Activated CD8-positive, alpha-beta T cell treated with anti-CD3 and anti-CD28 coated beads for 36 hours (primary cell): Measurements from ENCODE around the gene TEKT2. TPM values are rescaled to one million over a fixed set of nuclear protein-coding genes. Genes with fewer than 3 reads are reported as not detected.

Experiments used
- ATAC-seq: fragments of 200-7000 bp; cut with Tn5 transposase; one replicate; pipeline ENCODE4 v1.10.0; 2021; ENCODE audit warnings: mild to moderate bottlenecking, moderate library complexity
- CTCF ChIA-PET: fragments of 350-600 bp; sonication (Branson Sonifier 250); formaldehyde crosslinking; loops from one replicate; lab custom pipeline; 2021; ENCODE audit warnings: antibody characterized with exemption; lab: Charles Lee
- POLR2A ChIA-PET: fragments of 350-600 bp; sonication (Branson Sonifier 250); formaldehyde crosslinking; loops from one replicate; lab custom pipeline; 2021; ENCODE audit warnings: antibody characterized with exemption; lab: Charles Lee
- DNase-seq: peaks from one replicate; pipeline ENCODE4 v3.0.0-alpha.2; 2020
- H3K27ac Mint-ChIP-seq: one replicate; pipeline ENCODE4 v1.8.0; 2021; ENCODE audit warnings: mild to moderate bottlenecking, mixed read lengths
- H3K27me3 Mint-ChIP-seq: one replicate; pipeline ENCODE4 v1.8.0; 2021; ENCODE audit warnings: mixed read lengths
- H3K36me3 Mint-ChIP-seq: one replicate; pipeline ENCODE4 v1.8.0; 2021; ENCODE audit warnings: low read depth, mixed read lengths
- H3K4me1 Mint-ChIP-seq: one replicate; pipeline ENCODE4 v1.8.0; 2021; ENCODE audit warnings: low read depth, mixed read lengths
- H3K4me3 Mint-ChIP-seq: one replicate; pipeline ENCODE4 v1.8.0; 2021; ENCODE audit warnings: mild to moderate bottlenecking, moderate library complexity, mixed read lengths
- H3K9me3 Mint-ChIP-seq: one replicate; pipeline ENCODE4 v1.8.0; 2021; ENCODE audit warnings: mixed read lengths
- intact Hi-C: fragments of 100-400 bp; cut with micrococcal nuclease; formaldehyde crosslinking; loops from one replicate; pipeline ENCODE4 v1.10.0; 2022
- total RNA-seq, 2 experiments: library from RNA; stranded (reverse); gene quantifications; one replicate each; pipeline ENCODE4 v1.2.3, GENCODE V29; 2021
- TF ChIP-seq, protein P1 (sequence below): fragments of 200-600 bp; IDR thresholded peaks from one replicate; pipeline ENCODE4 v1.8.0; 2022; ENCODE audit warnings: antibody characterized with exemption, mild to moderate bottlenecking

Gene TEKT2
- total RNA-seq, 2 experiments from 2014 or later: 0.20 to 0.34 TPM

DNA sequence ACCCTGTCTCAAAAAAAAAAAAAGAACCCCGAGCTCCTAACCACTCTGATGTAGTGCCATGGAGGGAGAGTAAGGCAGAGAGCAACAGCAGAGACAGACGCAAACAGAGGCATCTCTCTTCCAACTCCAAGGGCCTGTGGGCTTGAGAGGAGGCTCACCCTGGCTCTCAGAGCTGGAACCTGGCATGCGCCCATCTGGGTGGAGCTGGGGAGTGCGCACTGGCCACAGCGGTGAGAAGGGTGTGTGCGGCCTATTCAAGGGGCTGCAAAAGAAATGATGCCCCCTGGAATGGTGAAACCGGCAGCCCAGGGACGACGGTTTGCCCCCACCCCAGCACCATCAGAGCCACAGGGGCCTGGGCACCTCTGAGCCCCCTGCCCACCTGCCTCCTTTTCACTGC is 23.5 kb downstream of the TEKT2 start:
- DNase-seq (no peak), ATAC-seq (no peak)
- CTCF ChIA-PET: interaction anchor here (1.3 to 6.0 kb wide), 3 partner anchors 12 to 178 kb away, joined by 3 to 37 read pairs (median 5); no protein-coding TSS in a partner anchor
- intact Hi-C loops: no loop called here
- TF ChIP-seq, protein P1, sequence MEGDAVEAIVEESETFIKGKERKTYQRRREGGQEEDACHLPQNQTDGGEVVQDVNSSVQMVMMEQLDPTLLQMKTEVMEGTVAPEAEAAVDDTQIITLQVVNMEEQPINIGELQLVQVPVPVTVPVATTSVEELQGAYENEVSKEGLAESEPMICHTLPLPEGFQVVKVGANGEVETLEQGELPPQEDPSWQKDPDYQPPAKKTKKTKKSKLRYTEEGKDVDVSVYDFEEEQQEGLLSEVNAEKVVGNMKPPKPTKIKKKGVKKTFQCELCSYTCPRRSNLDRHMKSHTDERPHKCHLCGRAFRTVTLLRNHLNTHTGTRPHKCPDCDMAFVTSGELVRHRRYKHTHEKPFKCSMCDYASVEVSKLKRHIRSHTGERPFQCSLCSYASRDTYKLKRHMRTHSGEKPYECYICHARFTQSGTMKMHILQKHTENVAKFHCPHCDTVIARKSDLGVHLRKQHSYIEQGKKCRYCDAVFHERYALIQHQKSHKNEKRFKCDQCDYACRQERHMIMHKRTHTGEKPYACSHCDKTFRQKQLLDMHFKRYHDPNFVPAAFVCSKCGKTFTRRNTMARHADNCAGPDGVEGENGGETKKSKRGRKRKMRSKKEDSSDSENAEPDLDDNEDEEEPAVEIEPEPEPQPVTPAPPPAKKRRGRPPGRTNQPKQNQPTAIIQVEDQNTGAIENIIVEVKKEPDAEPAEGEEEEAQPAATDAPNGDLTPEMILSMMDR: no peak
- no peaks in the 10 kb centered on the region for H3K27me3 Mint-ChIP-seq
- H3K27ac Mint-ChIP-seq: no peak overlapping the region
- peaks cover 34% of the 10 kb centered on the region for H3K4me1 Mint-ChIP-seq
- POLR2A ChIA-PET: interaction anchor here (1.5 kb wide), 1 partner anchor 13 kb away, joined by 3 read pairs; no protein-coding TSS in a partner anchor
- no peaks in the 10 kb centered on the region for H3K36me3 Mint-ChIP-seq
- H3K9me3 Mint-ChIP-seq: no peaks in the 10 kb centered on the region
- H3K4me3 Mint-ChIP-seq: no peak overlapping the region

GRCh38 chr1:36108314-36108713 is 24.4 kb downstream of the TEKT2 start:
- H3K27ac Mint-ChIP-seq: no peak overlapping the region
- ChIA-PET POLR2A (interaction anchor here (1.1 to 1.5 kb wide), 3 partner anchors 11 to 54 kb away, joined by 3 read pairs; no protein-coding TSS in a partner anchor), CTCF (interaction anchor here (2.3 to 6.0 kb wide), 2 partner anchors 8 to 27 kb away, joined by 11 to 37 read pairs; no protein-coding TSS in a partner anchor)
- no peaks in the 10 kb centered on the region for H3K27me3 Mint-ChIP-seq
- no peak for DNase-seq
- peaks cover 34% of the 10 kb centered on the region for H3K4me1 Mint-ChIP-seq
- H3K36me3 Mint-ChIP-seq: no peaks in the 10 kb centered on the region
- no peaks in the 10 kb centered on the region for H3K9me3 Mint-ChIP-seq
- intact Hi-C loops: no loop called here
- no peak for ATAC-seq
- TF ChIP-seq, protein P1: no peak
- H3K4me3 Mint-ChIP-seq: no peak overlapping the region

DNA sequence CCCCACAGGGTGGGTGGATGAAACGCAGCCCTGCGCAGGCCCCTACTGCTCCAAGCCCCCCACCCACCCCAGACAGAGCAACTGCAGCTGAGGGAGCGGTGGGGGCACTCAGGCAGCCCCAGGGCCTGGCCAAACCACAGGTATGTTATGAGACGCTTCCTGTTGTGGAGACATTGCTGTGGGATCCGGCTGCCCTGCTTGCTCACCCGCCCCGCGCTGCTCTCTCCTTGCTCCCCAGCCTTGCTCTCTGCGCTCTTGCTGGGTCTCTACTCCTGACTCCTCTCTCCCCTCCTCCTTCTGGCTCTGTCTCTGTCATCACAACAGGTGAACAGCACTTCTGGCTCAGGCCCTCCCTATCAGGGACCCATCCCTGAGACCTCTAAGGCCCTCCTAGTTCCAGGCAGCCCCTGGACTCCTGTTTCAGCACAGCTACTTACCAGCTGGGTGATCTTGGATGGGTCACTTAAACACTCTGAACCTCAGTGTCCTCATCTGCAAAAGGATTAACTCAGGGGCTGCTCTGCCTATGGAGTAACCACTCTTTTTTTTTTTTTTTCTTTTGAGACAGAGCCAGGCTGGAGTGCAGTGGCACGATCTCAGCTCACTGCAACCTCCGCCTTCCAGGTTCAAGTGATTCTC is 25.3 kb downstream of the TEKT2 start:
- Mint-ChIP-seq H3K27me3 (no peaks in the 10 kb centered on the region), H3K4me1 (peaks cover 34% of the 10 kb centered on the region), H3K27ac (peak overlapping the region; percentile 82), H3K36me3 (no peaks in the 10 kb centered on the region), H3K4me3 (no peak overlapping the region), H3K9me3 (no peaks in the 10 kb centered on the region)
- DNase-seq: peak; percentile 78
- POLR2A ChIA-PET: interaction anchor here (0.6 to 1.2 kb wide), 3 partner anchors 10 to 340 kb away, joined by 3 read pairs; partner anchors contain the start of gene CLSPN
- TF ChIP-seq, protein P1: no peak
- CTCF ChIA-PET: interaction anchor here (2.3 to 6.0 kb wide), 2 partner anchors 9 to 26 kb away, joined by 11 to 37 read pairs; no protein-coding TSS in a partner anchor
- intact Hi-C loops: no loop called here
- ATAC-seq: peak; percentile 96

- intact Hi-C loops: no loop called here
- H3K27ac Mint-ChIP-seq: no peak overlapping the region
- CTCF ChIA-PET: interaction anchor here (1.3 to 2.6 kb wide), 2 partner anchors 11 to 23 kb away, joined by 4 to 7 read pairs; no protein-coding TSS in a partner anchor
Observed at GRCh38 chr1:36111151-36111550, 27.3 kb downstream of the TEKT2 start.

More at GRCh38 chr1:36111151-36111550, 27.3 kb downstream of the TEKT2 start:
- Mint-ChIP-seq H3K27me3 (no peaks in the 10 kb centered on the region), H3K36me3 (no peaks in the 10 kb centered on the region), H3K9me3 (no peaks in the 10 kb centered on the region), H3K4me1 (peaks cover 34% of the 10 kb centered on the region), H3K4me3 (no peak overlapping the region)
- ATAC-seq: no peak
- TF ChIP-seq, protein P1: no peak
- no peak for DNase-seq
- POLR2A ChIA-PET: interaction anchor here (0.6 kb wide), 1 partner anchor 23 kb away, joined by 5 read pairs; no protein-coding TSS in a partner anchor
